A549 (cell line): ENCODE measurements around the gene CENPB. TPM values are rescaled to one million over a fixed set of nuclear protein-coding genes. Genes with fewer than 3 reads are reported as not detected.

Experiments used
- BHLHE40 ChIP-seq: IDR thresholded peaks from 2 replicates; pipeline ENCODE4 v1.6.1; 2012; ENCODE audit warnings: low read depth, low read length, inconsistent platforms
- CBX2 ChIP-seq: fragments of 200-600 bp; sonication (generic); IDR thresholded peaks from 2 replicates; pipeline ENCODE4 v1.6.1; 2016; ENCODE audit warnings: low read depth, mild to moderate bottlenecking, borderline replicate concordance
- CBX8 ChIP-seq: fragments of 200-600 bp; sonication (generic); IDR thresholded peaks from 2 replicates; pipeline ENCODE4 v1.6.1; 2016
- CEBPB ChIP-seq, 2 experiments: fragments of >200 bp in 1 of 2; sonication (Bioruptor Twin) in 1 of 2; formaldehyde crosslinking in 1 of 2; IDR thresholded peaks; 2 replicates each; pipeline ENCODE4 v1.6.1; 2012 to 2016
- CHD4 ChIP-seq: fragments of 200-600 bp; sonication (generic); IDR thresholded peaks from 2 replicates; pipeline ENCODE4 v1.6.1; 2016; ENCODE audit warnings: antibody characterized with exemption, mild to moderate bottlenecking, borderline replicate concordance
- EHF ChIP-seq: fragments of 250-450 bp; sonication (Bioruptor Pico); IDR thresholded peaks from 2 replicates; pipeline ENCODE4 v1.5.0; 2020; ENCODE audit warnings: mild to moderate bottlenecking
- EHMT2 ChIP-seq: fragments of 200-600 bp; sonication (generic); IDR thresholded peaks from 2 replicates; pipeline ENCODE4 v1.6.1; 2016; ENCODE audit warnings: antibody characterized with exemption, low read depth, mild to moderate bottlenecking, moderate library complexity
- EP300 ChIP-seq, 2 experiments: fragments of >200 bp; sonication (Bioruptor Twin); formaldehyde crosslinking; IDR thresholded peaks; 2 replicates in 1 of 2; 3 replicates in 1 of 2; pipeline ENCODE4 v1.6.1; 2016 to 2017
- FOXS1 ChIP-seq: fragments of 250-450 bp; sonication (Bioruptor Pico); IDR thresholded peaks from 2 replicates; pipeline ENCODE4 v1.5.0; 2020; ENCODE audit warnings: mild to moderate bottlenecking, moderate library complexity
- GATA3 ChIP-seq: IDR thresholded peaks from 2 replicates; pipeline ENCODE4 v1.6.1; 2012; ENCODE audit warnings: borderline replicate concordance
- MAFK ChIP-seq: fragments of 450-650 bp; IDR thresholded peaks from 2 replicates; pipeline ENCODE4 v1.6.1; 2014; ENCODE audit not compliant: partially characterized antibody
- MAZ ChIP-seq: fragments of 150-350 bp; IDR thresholded peaks from 2 replicates; pipeline ENCODE4 v1.6.1; 2014; ENCODE audit warnings: antibody characterized with exemption, low read depth, low read length, borderline replicate concordance
- MYC ChIP-seq: IDR thresholded peaks from 2 replicates; pipeline ENCODE4 v1.6.1; 2012; ENCODE audit warnings: mild to moderate bottlenecking, inconsistent platforms, low read length, improper control_type of control experiment, borderline replicate concordance
- NFE2L2 ChIP-seq: fragments of 150-350 bp; conservative IDR thresholded peaks from 2 replicates; pipeline ENCODE4 v1.6.1; 2014; ENCODE audit warnings: low read length
- NPAS2 ChIP-seq: fragments of 250-450 bp; sonication (Bioruptor Pico); IDR thresholded peaks from 2 replicates; pipeline ENCODE4 v1.8.0; 2022; ENCODE audit warnings: mild to moderate bottlenecking, moderate library complexity, borderline replicate concordance
- RAD21 ChIP-seq, 2 experiments: fragments of >200 bp in 1 of 2; sonication (Bioruptor Twin) in 1 of 2; formaldehyde crosslinking in 1 of 2; IDR thresholded peaks in 1 of 2; conservative IDR thresholded peaks in 1 of 2; 2 replicates in 1 of 2; 3 replicates in 1 of 2; pipeline ENCODE4 v1.6.1; 2012 to 2018; ENCODE audit warnings: inconsistent platforms in 1 of 2
- RCOR1 ChIP-seq: fragments of 150-350 bp; IDR thresholded peaks from 2 replicates; pipeline ENCODE4 v1.6.1; 2014; ENCODE audit warnings: antibody characterized with exemption, low read length, low read depth
- RNF2 ChIP-seq: fragments of 200-600 bp; sonication (generic); IDR thresholded peaks from 2 replicates; pipeline ENCODE4 v1.6.1; 2016; ENCODE audit warnings: low read depth, mild to moderate bottlenecking, antibody characterized with exemption, moderate library complexity, borderline replicate concordance
- SREBF2 ChIP-seq: fragments of 450-650 bp; IDR thresholded peaks from 2 replicates; pipeline ENCODE4 v1.6.1; 2014; ENCODE audit warnings: mild to moderate bottlenecking, moderate library complexity
- TFCP2L1 ChIP-seq: fragments of 250-450 bp; sonication (Bioruptor Pico); IDR thresholded peaks from 2 replicates; pipeline ENCODE4 v1.5.0; 2021; ENCODE audit warnings: mild to moderate bottlenecking
- TP53 ChIP-seq: fragments of 250-450 bp; sonication (Bioruptor Pico); IDR thresholded peaks from 2 replicates; pipeline ENCODE4 v1.5.0; 2021; ENCODE audit warnings: mild to moderate bottlenecking, moderate library complexity
- ZC3H11A ChIP-seq: fragments of 450-650 bp; IDR thresholded peaks from 2 replicates; pipeline ENCODE4 v1.6.1; 2014; ENCODE audit warnings: antibody characterized with exemption, mild to moderate bottlenecking
- ZNF302 ChIP-seq: fragments of 250-450 bp; sonication (Bioruptor Pico); IDR thresholded peaks from 2 replicates; pipeline ENCODE4 v1.9.0; 2021; ENCODE audit warnings: inconsistent platforms, mild to moderate bottlenecking, moderate library complexity
- polyA plus RNA-seq, 4 experiments: library from polyadenylated mRNA; depleted of rRNA in 3 of 4; stranded (reverse); fragments of >200 nt; fragmentation: RNase III in 1 of 4; extraction: RNeasy Plus Mini Kit Qiagen cat#74134 plus additional on column Dnase treatment in 1 of 4; gene quantifications; 2 replicates in 3 of 4; 3 replicates in 1 of 4; pipeline ENCODE4 v1.2.3, GENCODE V29; 2011 to 2017
- TF ChIP-seq, protein P1 (sequence below): fragments of >200 bp; sonication (Bioruptor Twin); formaldehyde crosslinking; IDR thresholded peaks from 2 replicates; pipeline ENCODE4 v1.6.1; 2016
- TF ChIP-seq, protein P2 (sequence below): fragments of 250-450 bp; sonication (Bioruptor Pico); IDR thresholded peaks from 2 replicates; pipeline ENCODE4 v1.5.0; 2020; ENCODE audit warnings: low read depth, mild to moderate bottlenecking, moderate library complexity
- TF ChIP-seq, protein P3 (sequence below): fragments of 150-350 bp; IDR thresholded peaks from 2 replicates; pipeline ENCODE4 v1.6.1; 2014; ENCODE audit warnings: low read depth, mild to moderate bottlenecking, low read length
- TF ChIP-seq, protein P4 (sequence below): fragments of 250-450 bp; sonication (Bioruptor Pico); IDR thresholded peaks from 2 replicates; pipeline ENCODE4 v1.5.0; 2021; ENCODE audit warnings: mild to moderate bottlenecking, moderate library complexity, borderline replicate concordance
- TF ChIP-seq, protein P5 (sequence below): IDR thresholded peaks from 2 replicates; pipeline ENCODE4 v1.6.1; 2012; ENCODE audit warnings: low read depth, borderline replicate concordance
- TF ChIP-seq, protein P6 (sequence below): IDR thresholded peaks from 2 replicates; pipeline ENCODE4 v1.6.1; 2012
- TF ChIP-seq, protein P7 (sequence below): fragments of 450-650 bp; IDR thresholded peaks from 2 replicates; pipeline ENCODE4 v1.6.1; 2014; ENCODE audit warnings: antibody characterized with exemption

Gene CENPB
- polyA plus RNA-seq, 2 of the 4 experiments (the other 2 are of a cell fraction): 42.6 to 106 TPM

DNA sequence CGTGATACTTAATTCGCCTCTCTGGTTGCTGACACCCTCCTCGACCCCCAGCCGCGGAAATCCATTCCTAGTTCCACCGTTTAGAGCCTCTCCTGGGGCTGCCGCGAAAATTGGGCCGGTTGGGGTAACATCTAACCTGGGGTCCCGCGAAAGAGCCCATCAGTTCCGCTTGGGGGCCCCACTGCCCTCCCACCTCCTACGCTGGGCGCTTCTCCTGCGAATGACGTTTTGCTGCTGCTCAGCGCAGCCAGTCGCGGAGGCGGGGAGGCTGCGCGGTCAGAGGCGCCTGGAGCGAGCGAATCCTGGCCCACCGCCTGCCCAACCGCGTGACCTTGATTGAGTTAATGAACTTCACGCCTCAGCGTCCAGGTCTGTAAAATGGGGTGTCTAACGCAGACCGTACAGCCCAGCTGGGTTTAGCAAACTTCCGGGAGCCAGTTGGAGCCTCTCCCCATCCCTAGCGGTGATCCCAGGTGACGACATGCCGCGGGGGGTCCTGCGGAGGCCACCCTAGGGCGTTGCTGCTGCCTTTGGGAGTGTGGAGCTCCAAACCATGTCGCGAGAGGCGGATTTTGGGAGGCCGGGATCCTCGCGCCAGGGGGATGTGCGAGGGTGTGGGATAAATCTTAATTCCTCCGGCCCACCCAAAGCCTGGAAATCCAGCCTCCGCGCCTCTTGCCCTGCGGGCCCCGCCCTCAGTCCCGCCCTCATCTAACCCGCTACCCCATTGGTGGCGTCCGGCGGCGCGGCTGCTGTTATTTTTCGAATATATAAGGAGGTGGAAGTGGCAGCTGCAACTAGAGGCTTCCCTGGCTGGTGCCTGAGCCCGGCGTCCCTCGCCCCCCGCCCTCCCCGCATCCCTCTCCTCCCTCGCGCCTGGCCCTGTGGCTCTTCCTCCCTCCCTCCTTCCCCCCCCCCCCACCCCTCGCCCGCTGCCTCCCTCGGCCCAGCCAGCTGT lies 9.2 kb upstream of the CENPB start, which contains the start of gene CDC25B (continued):
- peak; percentile 16; the same call in 1 of the 2 replicates for TF ChIP-seq GATA3
- peak; percentile 84; the same call in 1 of the 2 replicates for TF ChIP-seq CHD4
- 0 out of 2 replicates have a peak, but pooled peaks have one; percentile 43 for TF ChIP-seq MYC
- TF ChIP-seq ZC3H11A: no peak
- TF ChIP-seq ZNF302 (CRISPR knock-in tag): no peak
- TF ChIP-seq NPAS2 (CRISPR knock-in tag): no peak
- TF ChIP-seq, protein P1, sequence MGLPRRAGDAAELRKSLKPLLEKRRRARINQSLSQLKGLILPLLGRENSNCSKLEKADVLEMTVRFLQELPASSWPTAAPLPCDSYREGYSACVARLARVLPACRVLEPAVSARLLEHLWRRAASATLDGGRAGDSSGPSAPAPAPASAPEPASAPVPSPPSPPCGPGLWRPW: no peak
- TF ChIP-seq NFE2L2: no peak
- TF ChIP-seq TP53: peak; percentile 35; the same call in 1 of the 2 replicates
- TF ChIP-seq CEBPB (IDR thresholded peaks at IDR 0.05): no peak; a peak in 1 of 4 replicates
- peak; percentile 87; the same call in 1 of the 2 replicates for TF ChIP-seq RCOR1
- peak; percentile 38 to 51; a peak in 4 of 5 replicates for TF ChIP-seq RAD21 (conservative IDR thresholded peaks at IDR 0.05 in 1 of 2, IDR thresholded peaks at IDR 0.05 in 1 of 2)
- peak; percentile 89; the same call in 1 of the 2 replicates for TF ChIP-seq EHF
- no peak for TF ChIP-seq CBX8
- TF ChIP-seq MAZ: no peak
- TF ChIP-seq, protein P2, sequence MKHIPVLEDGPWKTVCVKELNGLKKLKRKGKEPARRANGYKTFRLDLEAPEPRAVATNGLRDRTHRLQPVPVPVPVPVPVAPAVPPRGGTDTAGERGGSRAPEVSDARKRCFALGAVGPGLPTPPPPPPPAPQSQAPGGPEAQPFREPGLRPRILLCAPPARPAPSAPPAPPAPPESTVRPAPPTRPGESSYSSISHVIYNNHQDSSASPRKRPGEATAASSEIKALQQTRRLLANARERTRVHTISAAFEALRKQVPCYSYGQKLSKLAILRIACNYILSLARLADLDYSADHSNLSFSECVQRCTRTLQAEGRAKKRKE (CRISPR knock-in tag): no peak
- TF ChIP-seq, protein P3, sequence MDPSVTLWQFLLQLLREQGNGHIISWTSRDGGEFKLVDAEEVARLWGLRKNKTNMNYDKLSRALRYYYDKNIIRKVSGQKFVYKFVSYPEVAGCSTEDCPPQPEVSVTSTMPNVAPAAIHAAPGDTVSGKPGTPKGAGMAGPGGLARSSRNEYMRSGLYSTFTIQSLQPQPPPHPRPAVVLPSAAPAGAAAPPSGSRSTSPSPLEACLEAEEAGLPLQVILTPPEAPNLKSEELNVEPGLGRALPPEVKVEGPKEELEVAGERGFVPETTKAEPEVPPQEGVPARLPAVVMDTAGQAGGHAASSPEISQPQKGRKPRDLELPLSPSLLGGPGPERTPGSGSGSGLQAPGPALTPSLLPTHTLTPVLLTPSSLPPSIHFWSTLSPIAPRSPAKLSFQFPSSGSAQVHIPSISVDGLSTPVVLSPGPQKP: no peak
- TF ChIP-seq, protein P4, sequence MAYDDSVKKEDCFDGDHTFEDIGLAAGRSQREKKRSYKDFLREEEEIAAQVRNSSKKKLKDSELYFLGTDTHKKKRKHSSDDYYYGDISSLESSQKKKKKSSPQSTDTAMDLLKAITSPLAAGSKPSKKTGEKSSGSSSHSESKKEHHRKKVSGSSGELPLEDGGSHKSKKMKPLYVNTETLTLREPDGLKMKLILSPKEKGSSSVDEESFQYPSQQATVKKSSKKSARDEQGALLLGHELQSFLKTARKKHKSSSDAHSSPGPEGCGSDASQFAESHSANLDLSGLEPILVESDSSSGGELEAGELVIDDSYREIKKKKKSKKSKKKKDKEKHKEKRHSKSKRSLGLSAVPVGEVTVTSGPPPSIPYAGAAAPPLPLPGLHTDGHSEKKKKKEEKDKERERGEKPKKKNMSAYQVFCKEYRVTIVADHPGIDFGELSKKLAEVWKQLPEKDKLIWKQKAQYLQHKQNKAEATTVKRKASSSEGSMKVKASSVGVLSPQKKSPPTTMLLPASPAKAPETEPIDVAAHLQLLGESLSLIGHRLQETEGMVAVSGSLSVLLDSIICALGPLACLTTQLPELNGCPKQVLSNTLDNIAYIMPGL (CRISPR knock-in tag): no peak; the same call in 1 of the 2 replicates
- no peak for TF ChIP-seq EP300 (IDR thresholded peaks at IDR 0.05)
- TF ChIP-seq CBX2: no peak
- 0 out of 2 replicates have a peak, but pooled peaks have one; percentile 3 for TF ChIP-seq TFCP2L1 (CRISPR knock-in tag)
- no peak for TF ChIP-seq RNF2
- TF ChIP-seq FOXS1 (CRISPR knock-in tag): no peak
- TF ChIP-seq SREBF2: no peak
- TF ChIP-seq, protein P5, sequence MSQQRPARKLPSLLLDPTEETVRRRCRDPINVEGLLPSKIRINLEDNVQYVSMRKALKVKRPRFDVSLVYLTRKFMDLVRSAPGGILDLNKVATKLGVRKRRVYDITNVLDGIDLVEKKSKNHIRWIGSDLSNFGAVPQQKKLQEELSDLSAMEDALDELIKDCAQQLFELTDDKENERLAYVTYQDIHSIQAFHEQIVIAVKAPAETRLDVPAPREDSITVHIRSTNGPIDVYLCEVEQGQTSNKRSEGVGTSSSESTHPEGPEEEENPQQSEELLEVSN: no peak; the same call in 1 of the 2 replicates
- TF ChIP-seq MAFK: no peak
- TF ChIP-seq, protein P6, sequence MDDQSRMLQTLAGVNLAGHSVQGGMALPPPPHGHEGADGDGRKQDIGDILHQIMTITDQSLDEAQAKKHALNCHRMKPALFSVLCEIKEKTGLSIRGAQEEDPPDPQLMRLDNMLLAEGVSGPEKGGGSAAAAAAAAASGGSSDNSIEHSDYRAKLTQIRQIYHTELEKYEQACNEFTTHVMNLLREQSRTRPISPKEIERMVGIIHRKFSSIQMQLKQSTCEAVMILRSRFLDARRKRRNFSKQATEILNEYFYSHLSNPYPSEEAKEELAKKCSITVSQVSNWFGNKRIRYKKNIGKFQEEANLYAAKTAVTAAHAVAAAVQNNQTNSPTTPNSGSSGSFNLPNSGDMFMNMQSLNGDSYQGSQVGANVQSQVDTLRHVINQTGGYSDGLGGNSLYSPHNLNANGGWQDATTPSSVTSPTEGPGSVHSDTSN: peak; percentile 56; the same call in 1 of the 2 replicates
- TF ChIP-seq EHMT2: no peak
- no peak for TF ChIP-seq BHLHE40
- TF ChIP-seq, protein P7, sequence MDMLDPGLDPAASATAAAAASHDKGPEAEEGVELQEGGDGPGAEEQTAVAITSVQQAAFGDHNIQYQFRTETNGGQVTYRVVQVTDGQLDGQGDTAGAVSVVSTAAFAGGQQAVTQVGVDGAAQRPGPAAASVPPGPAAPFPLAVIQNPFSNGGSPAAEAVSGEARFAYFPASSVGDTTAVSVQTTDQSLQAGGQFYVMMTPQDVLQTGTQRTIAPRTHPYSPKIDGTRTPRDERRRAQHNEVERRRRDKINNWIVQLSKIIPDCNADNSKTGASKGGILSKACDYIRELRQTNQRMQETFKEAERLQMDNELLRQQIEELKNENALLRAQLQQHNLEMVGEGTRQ: 0 out of 2 replicates have a peak, but pooled peaks have one; percentile 1
